Mesendoderm (in vitro differentiated cells): ENCODE measurements around the gene CHKB.

Experiments used
- DNase-seq: peaks from one replicate; pipeline ENCODE4 v3.0.0; 2013
- H2AK5ac ChIP-seq: 2 replicates; pipeline ENCODE4 v1.6.1; 2013; ENCODE audit warnings: low read length, inconsistent platforms
- H2BK120ac ChIP-seq: 2 replicates; pipeline ENCODE4 v1.6.1; 2013; ENCODE audit warnings: low read depth, mild to moderate bottlenecking, low read length, moderate library complexity, mixed read lengths
- H2BK15ac ChIP-seq: replicated peaks from 2 replicates; pipeline ENCODE4 v1.6.1; 2013; ENCODE audit warnings: low read depth, mild to moderate bottlenecking, moderate library complexity
- H2BK5ac ChIP-seq: 2 replicates; pipeline ENCODE4 v1.6.1; 2013; ENCODE audit warnings: low read length, inconsistent platforms
- H3K18ac ChIP-seq: 2 replicates; pipeline ENCODE4 v1.6.1; 2013; ENCODE audit warnings: mild to moderate bottlenecking, low read length, mixed read lengths
- H3K23ac ChIP-seq: one replicate; pipeline ENCODE4 v1.6.1; 2013; ENCODE audit warnings: low read length
- H3K27ac ChIP-seq: 2 replicates; pipeline ENCODE4 v1.5.1; 2013; ENCODE audit warnings: low read depth, mild to moderate bottlenecking, inconsistent platforms, low read length, moderate library complexity
- H3K27me3 ChIP-seq: 2 replicates; pipeline ENCODE4 v1.6.1; 2013; ENCODE audit warnings: low read length, control low read depth, mild to moderate bottlenecking, inconsistent platforms; ENCODE audit not compliant: insufficient read depth, poor library complexity
- H3K36me3 ChIP-seq: 2 replicates; pipeline ENCODE4 v1.6.1; 2013; ENCODE audit warnings: low read length, inconsistent platforms; ENCODE audit not compliant: control insufficient read depth, insufficient read depth
- H3K4ac ChIP-seq: one replicate; pipeline ENCODE4 v1.6.1; 2013; ENCODE audit warnings: low read depth, mild to moderate bottlenecking, low read length, moderate library complexity
- H3K4me1 ChIP-seq: 2 replicates; pipeline ENCODE4 v1.6.1; 2013; ENCODE audit warnings: low read depth, low read length, inconsistent platforms; ENCODE audit not compliant: control insufficient read depth
- H3K4me2 ChIP-seq: 2 replicates; pipeline ENCODE4 v1.6.1; 2013; ENCODE audit warnings: low read length
- H3K4me3 ChIP-seq: 2 replicates; pipeline ENCODE4 v1.5.1; 2013; ENCODE audit warnings: mild to moderate bottlenecking, low read length
- H3K56ac ChIP-seq: one replicate; pipeline ENCODE4 v1.6.1; 2013; ENCODE audit warnings: low read length
- H3K79me1 ChIP-seq: 2 replicates; pipeline ENCODE4 v1.6.1; 2013; ENCODE audit warnings: low read length, inconsistent platforms
- H3K79me2 ChIP-seq: 2 replicates; pipeline ENCODE4 v1.6.1; 2013; ENCODE audit warnings: mild to moderate bottlenecking, low read length; ENCODE audit not compliant: control insufficient read depth, insufficient read depth
- H3K9ac ChIP-seq: 2 replicates; pipeline ENCODE4 v1.6.1; 2013; ENCODE audit warnings: low read length, inconsistent platforms
- H4K5ac ChIP-seq: one replicate; pipeline ENCODE4 v1.6.1; 2013; ENCODE audit warnings: low read length
- H4K8ac ChIP-seq: one replicate; pipeline ENCODE4 v1.6.1; 2013; ENCODE audit warnings: low read depth, mild to moderate bottlenecking, control low read depth, low read length, moderate library complexity
- WGBS: extraction: QIAGEN DNeasy Blood & Tissue Kit; methylation state at CpG from one replicate; pipeline ENCODE4 v1.1.7; 2013; ENCODE audit warnings: low lambda C conversion rate, missing lambda C conversion rate; ENCODE audit not compliant: insufficient coverage; ENCODE audit errors: extremely low coverage; 5-methylcytosine and 5-hydroxymethylcytosine counted together

Gene CHKB

DNA sequence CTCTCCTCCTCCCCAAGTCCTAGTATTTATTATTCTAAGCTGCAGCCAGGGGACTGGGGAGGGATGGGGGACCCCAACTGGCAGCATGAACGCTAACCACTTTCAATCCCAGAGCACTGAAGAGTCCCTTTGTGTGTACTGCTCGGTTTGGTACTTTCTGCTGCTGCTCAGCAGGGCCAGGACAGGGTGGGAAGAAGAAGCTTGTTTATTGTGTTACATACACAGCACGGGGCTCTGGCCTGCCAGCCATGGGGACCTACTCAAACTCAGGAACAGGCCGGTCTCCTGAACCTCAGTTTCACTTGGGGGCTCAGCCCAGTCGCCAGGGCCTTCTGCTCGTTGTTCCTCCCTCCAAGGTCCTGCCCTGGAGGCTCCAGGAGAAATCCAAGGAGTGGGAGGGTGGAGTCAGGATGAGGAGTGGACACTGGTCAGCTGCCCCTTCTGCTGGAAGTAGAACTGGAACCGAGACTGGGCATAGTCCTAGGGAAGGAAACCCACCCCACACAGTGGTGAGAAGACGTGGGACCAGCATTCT is 3.8 kb downstream of the CHKB start:
- Histone ChIP-seq H3K27ac (no peak overlapping the region), H3K23ac (no peak overlapping the region), H3K4me1 (peaks cover 2% of the 10 kb centered on the region), H2BK5ac (no peak overlapping the region), H2BK15ac (no peak overlapping the region), H2AK5ac (no peak overlapping the region), H3K4me2 (no peak overlapping the region), H4K5ac (no peak overlapping the region), H3K79me2 (peaks cover 6% of the 10 kb centered on the region), H3K4ac (no peak overlapping the region), H3K56ac (no peak overlapping the region), H3K79me1 (peaks cover 7% of the 10 kb centered on the region), H4K8ac (no peak overlapping the region), H3K27me3 (no peaks in the 10 kb centered on the region), H3K18ac (no peak overlapping the region), H3K36me3 (peaks cover 9% of the 10 kb centered on the region), H3K9ac (no peak overlapping the region), H2BK120ac (no peak overlapping the region), H3K4me3 (no peak overlapping the region)
- DNase-seq = no peak
- no CpG with 5 or more reads among the region's 8 CpGs for WGBS

DNA sequence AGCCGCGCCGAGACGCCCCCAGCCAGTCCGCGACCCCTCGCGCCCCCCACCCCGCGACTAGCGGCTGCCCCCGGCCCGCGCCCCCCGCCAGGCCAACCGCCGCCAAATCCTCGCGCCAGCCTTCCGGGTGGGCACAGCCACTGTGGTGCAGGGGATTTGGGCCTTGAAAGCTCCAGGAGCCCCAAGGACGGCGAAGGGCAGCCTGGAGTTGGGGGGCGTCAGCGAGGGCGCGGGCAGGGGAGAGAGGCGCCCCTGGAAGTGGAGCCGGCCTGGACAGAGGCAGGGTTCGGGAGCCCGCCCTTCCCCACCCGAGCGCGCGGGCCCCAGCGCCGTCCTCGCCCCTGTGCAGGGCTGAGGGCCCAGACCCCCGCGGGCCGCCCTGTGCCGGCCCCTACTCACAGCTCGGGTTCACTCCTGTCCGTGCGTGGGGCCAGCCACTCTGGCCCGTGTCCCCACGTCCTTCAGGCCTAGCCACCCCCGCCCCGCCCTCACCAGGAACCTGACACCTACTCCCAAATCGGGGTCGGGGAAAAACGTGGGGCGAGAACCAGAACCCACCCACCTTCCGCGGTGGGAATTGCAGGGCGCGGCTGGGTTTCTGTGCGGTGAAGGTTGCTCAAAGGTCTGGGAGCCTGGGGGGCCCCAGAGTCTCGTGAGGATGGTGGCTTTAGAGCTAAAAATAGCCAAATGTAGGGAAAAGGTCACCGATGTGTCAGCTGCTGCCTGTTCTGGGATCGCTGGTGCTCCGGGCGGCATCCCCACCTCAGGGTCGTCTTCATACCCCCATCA is 4.5 kb downstream of the CHKB start, which contains the start of gene CPT1B:
CPT1B (minus strand) TSS at position 441 of the 789 bp plus-strand sequence. CDS start 512 bp downstream, outside the sequence.
- no peak within 1 kb of the TSS for H2BK5ac ChIP-seq
- no peak within 1 kb of the TSS for H3K27ac ChIP-seq
- H3K4ac ChIP-seq = no peak within 1 kb of the TSS
- peaks cover 7% of the 10 kb centered on the region for H3K79me1 ChIP-seq
- H3K56ac ChIP-seq = no peak within 1 kb of the TSS
- H3K4me2 ChIP-seq = no peak within 1 kb of the TSS
- no peak within 1 kb of the TSS for H3K23ac ChIP-seq
- H3K18ac ChIP-seq = no peak within 1 kb of the TSS
- H3K36me3 ChIP-seq = peaks cover 9% of the 10 kb centered on the region
- no peak for DNase-seq
- peaks cover 6% of the 10 kb centered on the region for H3K79me2 ChIP-seq
- H4K5ac ChIP-seq = no peak within 1 kb of the TSS
- H3K9ac ChIP-seq = no peak within 1 kb of the TSS
- H4K8ac ChIP-seq = no peak within 1 kb of the TSS
- WGBS = no CpG with 5 or more reads among the region's 63 CpGs
- no peak within 1 kb of the TSS for H2BK120ac ChIP-seq
- no peak within 1 kb of the TSS for H3K4me3 ChIP-seq
- H3K27me3 ChIP-seq = no peaks in the 10 kb centered on the region
- no peak within 1 kb of the TSS for H2BK15ac ChIP-seq
- H3K4me1 ChIP-seq = peaks cover 2% of the 10 kb centered on the region
- no peak within 1 kb of the TSS for H2AK5ac ChIP-seq

DNA sequence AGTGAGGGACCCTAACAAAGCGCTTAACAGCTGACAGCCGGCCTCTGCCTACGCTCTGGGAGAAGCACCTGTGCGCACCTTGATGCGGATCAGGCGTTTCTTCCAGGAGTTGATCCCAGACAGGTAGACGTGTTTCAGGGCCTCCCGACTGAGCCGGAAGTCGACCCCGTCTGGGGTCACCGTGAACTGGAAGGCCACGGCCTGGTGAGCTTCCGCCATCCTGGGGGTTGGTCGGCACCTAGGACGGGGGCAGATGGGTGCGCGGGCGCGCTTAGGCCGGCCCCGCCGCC is 5.0 kb downstream of the CHKB start:
- peaks cover 6% of the 10 kb centered on the region for H3K79me2 ChIP-seq
- no CpG with 5 or more reads among the region's 23 CpGs for WGBS
- no peak overlapping the region for H3K4me3 ChIP-seq
- H3K18ac ChIP-seq = no peak overlapping the region
- H2AK5ac ChIP-seq = no peak overlapping the region
- H2BK5ac ChIP-seq = no peak overlapping the region
- no peak overlapping the region for H4K5ac ChIP-seq
- H3K79me1 ChIP-seq = peaks cover 7% of the 10 kb centered on the region
- H3K56ac ChIP-seq = no peak overlapping the region
- H3K27me3 ChIP-seq = no peaks in the 10 kb centered on the region
- no peak overlapping the region for H2BK120ac ChIP-seq
- H3K36me3 ChIP-seq = peaks cover 9% of the 10 kb centered on the region
- no peak overlapping the region for H4K8ac ChIP-seq
- H3K4ac ChIP-seq = no peak overlapping the region
- no peak overlapping the region for H2BK15ac ChIP-seq
- no peak for DNase-seq
- H3K23ac ChIP-seq = no peak overlapping the region
- H3K27ac ChIP-seq = no peak overlapping the region
- H3K4me2 ChIP-seq = no peak overlapping the region
- H3K4me1 ChIP-seq = peaks cover 2% of the 10 kb centered on the region
- no peak overlapping the region for H3K9ac ChIP-seq

DNA sequence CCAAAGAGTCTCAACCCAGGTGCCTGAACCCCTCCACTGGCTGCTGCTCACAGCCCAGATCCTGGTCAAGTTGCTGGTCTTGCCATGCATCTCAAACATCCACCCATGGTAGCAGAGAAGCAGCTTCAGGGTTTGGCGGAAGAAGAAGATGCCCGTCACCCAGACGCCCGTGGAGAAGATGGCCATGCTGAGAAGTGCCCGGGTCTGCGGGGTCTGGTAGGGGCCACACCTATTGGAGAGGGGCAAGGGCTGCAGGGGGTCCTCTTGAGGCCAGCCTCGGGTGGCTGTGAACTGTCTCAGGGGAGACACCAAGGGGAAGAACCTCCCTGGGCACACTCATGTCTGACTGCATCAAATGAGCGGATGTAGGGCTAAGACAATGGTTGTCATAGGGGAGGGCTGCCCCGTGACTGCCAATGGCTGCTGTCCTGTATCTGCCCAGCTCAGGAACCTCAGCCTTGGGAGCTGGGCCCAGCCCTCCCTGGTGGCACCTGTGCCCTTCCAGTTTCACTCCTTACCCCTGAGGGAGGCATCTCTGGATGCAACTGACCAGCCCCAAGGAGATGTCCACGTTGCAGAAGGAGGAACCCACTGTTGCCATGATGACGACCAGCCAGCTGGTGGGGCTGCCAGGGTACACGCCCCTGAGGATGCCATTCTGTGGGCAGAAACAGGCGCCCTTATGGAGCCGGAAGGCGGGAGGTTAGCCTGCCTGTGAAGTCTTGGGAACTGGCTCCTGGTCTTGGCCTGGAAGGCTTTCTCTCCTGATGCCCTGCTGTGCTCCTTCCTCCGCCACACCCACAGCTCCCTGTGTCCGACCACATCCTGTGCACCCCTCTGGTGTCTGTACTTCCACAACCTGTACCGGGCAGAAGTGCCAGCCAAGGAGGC is 5.6 kb downstream of the CHKB start:
- Histone ChIP-seq H3K4ac (no peak overlapping the region), H3K4me1 (peaks cover 2% of the 10 kb centered on the region), H3K4me3 (no peak overlapping the region), H3K36me3 (peaks cover 10% of the 10 kb centered on the region), H3K23ac (no peak overlapping the region), H3K79me2 (peaks cover 6% of the 10 kb centered on the region), H2BK120ac (no peak overlapping the region), H4K8ac (no peak overlapping the region), H3K27me3 (no peaks in the 10 kb centered on the region), H4K5ac (no peak overlapping the region), H3K4me2 (no peak overlapping the region), H2AK5ac (no peak overlapping the region), H2BK5ac (no peak overlapping the region), H3K18ac (no peak overlapping the region), H3K27ac (no peak overlapping the region), H3K79me1 (peaks cover 7% of the 10 kb centered on the region), H3K9ac (no peak overlapping the region), H3K56ac (no peak overlapping the region), H2BK15ac (no peak overlapping the region)
- WGBS = no CpG with 5 or more reads among the region's 18 CpGs
- no peak for DNase-seq

DNA sequence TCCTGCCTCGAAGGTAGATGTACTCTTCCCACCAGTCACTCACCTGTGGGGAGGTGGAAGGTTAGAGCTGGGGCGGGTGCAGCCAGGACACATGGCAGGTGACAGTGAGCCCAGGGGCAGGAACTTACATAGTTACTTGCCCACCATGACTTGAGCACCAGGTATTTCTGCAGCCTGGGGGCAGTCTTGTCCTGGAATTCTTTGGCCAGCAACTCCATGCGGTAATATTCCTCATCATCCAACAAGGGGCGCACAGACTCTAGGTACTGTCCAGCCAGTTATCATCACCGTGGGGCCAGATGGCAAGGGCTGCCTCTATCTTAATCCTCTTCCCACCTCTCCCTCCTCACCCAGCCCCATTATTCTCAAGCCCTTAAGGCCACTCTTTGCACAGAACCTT is 6.6 kb downstream of the CHKB start:
- Histone ChIP-seq H3K4ac (no peak overlapping the region), H2BK120ac (no peak overlapping the region), H3K4me1 (no peaks in the 10 kb centered on the region), H3K9ac (no peak overlapping the region), H2BK5ac (no peak overlapping the region), H3K4me3 (no peak overlapping the region), H3K79me2 (no peaks in the 10 kb centered on the region), H4K5ac (no peak overlapping the region), H3K27ac (no peak overlapping the region), H3K79me1 (no peaks in the 10 kb centered on the region), H2AK5ac (no peak overlapping the region), H3K23ac (no peak overlapping the region), H2BK15ac (no peak overlapping the region), H4K8ac (no peak overlapping the region), H3K4me2 (no peak overlapping the region), H3K27me3 (no peaks in the 10 kb centered on the region), H3K56ac (no peak overlapping the region), H3K18ac (no peak overlapping the region), H3K36me3 (peaks cover 15% of the 10 kb centered on the region)
- WGBS = no CpG with 5 or more reads among the region's 5 CpGs
- DNase-seq = peak; percentile 76
